Activated CD4-positive, CD25-positive, alpha-beta regulatory T cell treated with anti-CD3 and anti-CD28 coated beads, Interleukin-2, amount 50 U/mL, for 72 hours (primary cell): Measurements from ENCODE around the gene EXOSC7.
"Not testable (repeated sequence)": the region's sequence is repeated elsewhere in the genome, so short reads cannot be mapped to it uniquely, and the experiment has no call there.

Source experiments
- DNase-seq: peaks from one replicate; pipeline ENCODE4 v3.0.0; 2021

EXOSC7 gene

DNA sequence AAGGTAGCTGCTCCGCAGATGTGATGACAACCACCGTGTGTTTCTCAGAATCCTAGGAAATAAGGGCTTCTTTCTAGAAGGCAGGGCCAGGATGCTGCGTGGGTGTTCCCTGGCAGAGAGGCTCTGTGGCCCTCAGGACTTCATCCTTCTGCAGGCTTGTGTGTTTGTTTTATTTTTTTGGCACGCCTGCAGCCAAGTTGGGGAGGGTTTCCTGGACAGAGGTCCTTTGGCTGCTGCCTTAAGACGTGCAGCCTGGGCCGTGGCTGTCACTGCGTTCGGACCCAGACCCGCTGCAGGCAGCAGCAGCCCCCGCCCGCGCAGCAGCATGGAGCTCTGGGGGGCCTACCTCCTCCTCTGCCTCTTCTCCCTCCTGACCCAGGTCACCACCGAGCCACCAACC, 50.0 kb downstream of the EXOSC7 start, which contains the start of gene CLEC3B:
TSS of gene CLEC3B (plus strand) at position 266 of the 400 bp plus-strand sequence. CDS start at position 326, 60 bp downstream.
- DNase-seq: no peak

DNA sequence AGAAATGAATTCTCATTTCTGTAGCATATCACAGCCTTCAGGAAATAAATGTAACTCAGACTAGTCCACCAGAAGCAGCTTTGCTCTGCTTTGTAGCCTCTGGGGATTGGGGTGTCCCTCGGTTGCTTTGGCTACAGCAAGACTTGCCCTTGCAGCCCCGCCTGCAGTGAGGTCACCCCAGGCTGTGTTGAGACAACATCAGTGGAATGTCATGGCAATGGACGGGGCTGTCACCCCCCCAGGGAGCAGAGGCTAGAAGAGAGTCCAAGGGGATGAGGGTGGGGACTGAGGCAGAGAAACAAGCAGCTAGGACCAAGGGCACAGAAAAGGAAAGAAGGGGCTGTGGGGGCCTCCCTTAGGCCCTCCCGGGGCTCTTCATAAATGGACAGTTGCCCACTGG, 50.9 kb downstream of the EXOSC7 start:
- DNase-seq: no peak

DNA sequence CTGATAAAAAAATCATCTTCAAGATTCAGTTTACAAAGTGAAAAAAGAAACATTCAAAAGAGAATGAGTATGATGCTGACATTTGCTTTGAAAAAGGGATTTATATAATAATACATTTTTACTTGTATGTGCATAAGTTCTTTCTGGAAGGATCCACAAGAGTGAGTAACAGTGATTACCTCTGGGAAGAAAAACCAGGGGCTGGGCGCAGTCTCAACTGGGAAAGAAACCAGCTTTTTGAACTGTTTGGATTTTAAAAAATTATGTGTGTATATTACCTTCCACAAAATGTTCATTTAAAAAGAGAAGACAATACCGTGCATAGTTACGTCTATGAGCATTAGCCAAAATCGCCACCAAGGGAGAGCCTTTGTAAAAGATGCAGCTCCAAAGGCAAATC, 51.4 kb downstream of the EXOSC7 start:
- no peak for DNase-seq

DNA sequence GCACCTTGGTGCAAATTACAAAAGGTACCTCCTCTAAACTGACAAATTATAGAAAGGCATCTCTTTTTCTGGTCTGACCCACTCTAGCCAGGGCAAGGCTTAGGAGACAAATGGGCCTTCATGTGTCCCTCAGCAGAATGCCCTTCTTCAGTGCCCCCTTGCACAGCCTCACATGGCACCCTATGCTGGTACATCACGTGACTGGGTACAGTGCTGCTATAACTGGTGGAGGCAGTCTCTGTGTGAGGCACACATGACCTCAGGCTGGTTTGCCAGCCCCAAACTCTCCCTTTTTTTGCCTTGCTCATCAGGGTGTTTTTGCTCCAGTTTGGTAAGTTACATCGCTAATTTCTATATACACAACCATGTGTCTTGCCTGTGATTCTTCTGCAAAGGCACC, 53.2 kb downstream of the EXOSC7 start:
- DNase-seq: no peak

DNA sequence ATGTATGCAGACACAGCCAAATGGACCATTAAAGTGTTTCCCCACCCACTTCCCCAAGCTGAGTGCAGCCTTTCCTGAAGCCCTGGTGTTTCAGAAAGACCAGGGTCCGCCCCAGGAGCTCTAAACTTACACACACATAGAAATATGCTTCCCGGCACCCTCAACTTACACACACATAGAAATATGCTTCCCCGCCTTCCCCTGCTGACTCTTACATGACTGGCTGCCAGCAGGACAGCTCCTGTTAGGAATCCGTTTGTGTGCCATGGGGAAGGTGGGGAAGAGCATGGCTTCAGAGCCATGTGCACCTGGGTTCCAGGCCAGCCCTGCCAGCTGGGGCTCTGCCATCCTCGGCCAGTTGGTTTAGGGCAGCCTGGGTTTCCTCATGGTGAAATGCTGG, 53.6 kb downstream of the EXOSC7 start:
- no peak for DNase-seq

DNA sequence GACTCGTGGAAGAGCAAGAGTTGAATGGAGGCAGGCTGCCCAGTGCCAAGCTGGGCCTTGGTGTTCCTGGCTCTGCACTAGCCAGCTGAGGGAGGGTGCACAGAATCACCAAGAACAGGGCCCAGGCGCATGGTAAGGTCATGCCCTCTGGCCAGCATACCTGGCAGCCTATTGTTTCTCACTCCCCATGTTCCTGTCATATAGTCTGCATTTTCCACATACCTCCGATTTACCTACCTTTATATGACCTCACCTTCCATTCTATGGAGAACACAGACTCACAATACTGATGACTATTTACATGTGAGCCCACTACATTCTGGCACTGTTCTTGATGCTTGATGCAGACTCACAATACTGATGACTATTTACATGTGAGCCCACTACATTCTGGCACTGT, 55.5 kb downstream of the EXOSC7 start:
- no peak for DNase-seq

DNA sequence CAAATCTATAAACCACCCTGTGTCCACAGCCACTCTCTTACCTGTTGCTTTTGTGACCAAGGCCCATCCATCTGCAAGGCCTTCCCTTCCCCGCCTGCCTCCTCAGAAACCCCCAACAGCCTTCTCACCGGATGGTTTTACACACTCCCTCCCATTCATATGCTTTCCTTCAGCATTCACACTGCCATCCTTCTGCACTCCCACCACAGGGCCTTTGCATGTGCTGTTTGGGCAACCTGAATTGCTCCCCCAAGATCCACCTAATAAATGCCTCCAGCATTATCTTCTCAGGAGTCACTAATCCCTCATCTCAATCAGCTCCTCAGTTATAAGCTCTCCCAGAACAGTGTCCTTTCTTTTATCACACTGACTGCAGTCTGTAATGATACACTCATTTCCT, 56.1 kb downstream of the EXOSC7 start:
- no peak for DNase-seq

DNA sequence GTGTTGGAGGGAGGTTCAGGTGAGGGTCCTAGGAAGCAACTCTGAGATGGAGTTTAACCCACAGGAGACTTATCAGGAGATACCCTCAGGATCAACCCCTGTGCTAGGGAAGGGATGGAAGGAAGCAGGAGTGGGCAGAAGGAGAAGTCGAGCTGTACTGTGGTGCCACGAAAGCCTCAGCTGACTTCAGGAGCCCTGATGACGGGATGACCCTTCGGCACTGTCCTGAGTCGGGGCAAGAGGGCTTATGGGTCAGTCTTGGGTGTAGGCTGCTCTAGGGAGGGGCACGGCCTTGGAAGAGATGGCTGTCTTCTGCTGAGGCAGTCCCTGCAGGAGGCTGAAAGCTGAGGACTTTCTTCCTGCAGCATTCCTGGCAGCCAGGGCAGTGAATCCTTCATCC, 57.7 kb downstream of the EXOSC7 start:
- DNase-seq: no peak

DNA sequence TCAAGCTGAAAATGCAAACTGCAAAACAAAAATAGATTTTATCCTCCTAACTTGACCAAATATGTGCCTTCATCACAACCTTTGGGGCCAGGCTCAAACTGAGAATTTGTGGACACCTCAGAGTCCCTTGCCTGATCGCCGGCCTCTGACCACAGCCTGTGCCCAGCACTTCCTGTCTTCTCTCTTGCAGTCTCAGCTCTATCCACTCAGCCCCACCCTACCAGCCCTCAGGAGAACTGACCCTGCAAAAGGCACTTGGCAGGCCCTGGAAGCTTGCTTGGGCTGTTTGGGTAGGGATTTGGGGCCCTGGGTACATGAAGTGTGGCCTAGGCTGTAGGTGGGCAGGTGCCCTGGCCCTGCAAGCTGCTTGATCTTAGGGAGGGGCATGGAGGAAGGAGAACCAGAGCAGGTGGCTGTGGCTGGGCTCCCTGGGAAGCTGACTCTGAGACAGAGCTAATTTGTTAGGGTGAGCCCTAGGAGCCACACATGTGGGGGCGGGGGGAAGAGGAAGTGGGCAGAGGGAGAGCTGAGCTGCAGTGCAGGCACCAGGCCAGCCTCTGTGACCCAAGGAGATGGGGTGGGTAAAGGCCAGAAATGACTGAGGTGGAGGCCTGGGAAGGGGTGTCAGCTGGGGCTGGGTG, 58.7 kb downstream of the EXOSC7 start:
- peak; percentile 39 for DNase-seq

DNA sequence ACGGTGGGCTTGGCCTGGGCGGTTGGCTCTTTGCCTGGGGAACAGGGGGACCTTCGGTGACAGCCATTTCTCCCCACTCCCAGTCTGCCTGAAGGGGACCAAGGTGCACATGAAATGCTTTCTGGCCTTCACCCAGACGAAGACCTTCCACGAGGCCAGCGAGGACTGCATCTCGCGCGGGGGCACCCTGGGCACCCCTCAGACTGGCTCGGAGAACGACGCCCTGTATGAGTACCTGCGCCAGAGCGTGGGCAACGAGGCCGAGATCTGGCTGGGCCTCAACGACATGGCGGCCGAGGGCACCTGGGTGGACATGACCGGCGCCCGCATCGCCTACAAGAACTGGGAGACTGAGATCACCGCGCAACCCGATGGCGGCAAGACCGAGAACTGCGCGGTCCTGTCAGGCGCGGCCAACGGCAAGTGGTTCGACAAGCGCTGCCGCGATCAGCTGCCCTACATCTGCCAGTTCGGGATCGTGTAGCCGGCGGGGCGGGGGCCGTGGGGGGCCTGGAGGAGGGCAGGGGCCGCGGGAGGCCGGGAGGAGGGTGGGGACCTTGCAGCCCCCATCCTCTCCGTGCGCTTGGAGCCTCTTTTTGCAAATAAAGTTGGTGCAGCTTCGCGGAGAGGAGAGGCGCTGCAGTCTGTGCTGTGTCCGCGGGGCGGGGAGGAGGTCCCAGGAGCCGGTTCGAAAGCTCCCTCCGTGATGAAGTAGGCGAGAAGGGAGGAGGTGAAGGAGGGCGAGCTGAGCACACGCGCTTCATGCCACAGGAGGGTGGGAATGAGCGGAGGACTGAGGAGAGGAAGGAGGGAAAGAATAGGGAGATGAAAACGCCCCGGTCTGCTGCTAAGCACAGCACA, 59.6 kb downstream of the EXOSC7 start:
- DNase-seq: no peak

DNA sequence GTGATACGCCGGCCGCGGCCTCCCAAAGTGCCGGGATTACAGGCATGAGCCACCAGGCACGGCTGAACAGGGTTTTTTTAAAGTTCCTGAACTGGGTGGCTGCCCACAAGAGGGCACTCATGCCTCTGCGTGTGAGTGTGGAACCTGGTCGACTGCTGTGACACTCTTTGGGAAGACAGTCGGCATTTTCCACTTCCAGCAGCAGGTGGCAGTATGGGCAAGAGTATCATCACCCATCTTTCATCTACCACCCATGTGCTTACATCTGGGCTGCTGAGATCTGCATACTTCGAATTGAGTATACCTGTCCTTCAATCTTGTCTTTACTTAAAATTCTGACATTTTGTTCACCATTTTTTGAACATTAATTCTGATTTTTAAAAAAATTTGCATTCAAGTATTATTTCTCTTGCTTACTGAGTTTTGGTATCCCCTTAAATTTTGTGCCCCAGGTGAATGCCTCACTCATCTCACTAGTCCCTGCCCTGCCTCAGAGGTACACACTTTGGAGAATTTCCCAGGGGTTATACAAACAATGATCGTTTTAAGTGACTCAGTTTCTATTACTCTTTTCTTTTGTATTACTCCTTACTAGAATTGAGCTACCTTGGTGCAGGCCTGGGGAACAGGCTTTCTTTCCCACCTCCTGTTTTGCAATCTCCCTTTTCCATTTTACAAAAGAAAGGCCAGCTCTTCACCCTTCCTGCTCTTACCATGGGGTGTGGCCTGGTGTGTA, 61.8 kb downstream of the EXOSC7 start:
- peak; percentile 84 for DNase-seq

DNA sequence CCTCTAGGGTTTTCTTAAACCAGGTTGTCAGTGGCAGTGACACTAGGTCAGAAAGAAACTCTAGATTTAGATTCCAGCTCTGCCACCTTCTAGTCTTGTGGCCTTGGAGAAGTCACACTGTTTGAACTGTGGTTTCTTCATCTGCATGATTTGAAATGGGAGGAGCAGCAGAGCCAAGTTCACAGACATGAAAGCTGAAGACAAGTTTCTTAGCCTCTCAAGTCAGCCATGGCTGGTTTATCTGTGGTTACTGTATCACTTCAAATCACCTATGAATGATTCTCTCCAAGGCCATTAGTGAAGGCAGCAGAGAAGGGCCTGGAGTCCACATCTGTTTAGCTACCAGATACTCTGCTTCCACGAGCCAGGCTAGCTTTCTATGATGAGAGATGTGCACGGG, 65.6 kb downstream of the EXOSC7 start:
- DNase-seq: no peak

DNA sequence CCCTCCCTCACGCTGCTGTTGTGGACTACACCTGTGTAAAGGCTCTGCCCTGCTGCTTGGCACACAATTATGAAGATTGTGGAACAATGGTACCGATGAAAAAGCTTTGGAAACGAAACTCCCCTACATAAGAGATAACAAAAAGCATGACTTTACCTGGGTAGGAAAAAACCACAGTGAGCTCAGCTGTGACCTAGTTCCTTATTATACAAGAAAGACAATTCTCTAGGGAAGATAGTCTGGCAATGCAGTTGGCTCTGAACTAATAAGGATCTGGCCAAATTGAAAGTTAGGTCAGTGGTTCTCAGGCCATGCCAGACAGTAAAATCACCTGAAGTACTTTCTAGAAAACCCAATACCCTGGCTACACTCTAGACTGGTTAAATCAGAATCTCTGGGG, 66.1 kb downstream of the EXOSC7 start:
- no peak for DNase-seq

DNA sequence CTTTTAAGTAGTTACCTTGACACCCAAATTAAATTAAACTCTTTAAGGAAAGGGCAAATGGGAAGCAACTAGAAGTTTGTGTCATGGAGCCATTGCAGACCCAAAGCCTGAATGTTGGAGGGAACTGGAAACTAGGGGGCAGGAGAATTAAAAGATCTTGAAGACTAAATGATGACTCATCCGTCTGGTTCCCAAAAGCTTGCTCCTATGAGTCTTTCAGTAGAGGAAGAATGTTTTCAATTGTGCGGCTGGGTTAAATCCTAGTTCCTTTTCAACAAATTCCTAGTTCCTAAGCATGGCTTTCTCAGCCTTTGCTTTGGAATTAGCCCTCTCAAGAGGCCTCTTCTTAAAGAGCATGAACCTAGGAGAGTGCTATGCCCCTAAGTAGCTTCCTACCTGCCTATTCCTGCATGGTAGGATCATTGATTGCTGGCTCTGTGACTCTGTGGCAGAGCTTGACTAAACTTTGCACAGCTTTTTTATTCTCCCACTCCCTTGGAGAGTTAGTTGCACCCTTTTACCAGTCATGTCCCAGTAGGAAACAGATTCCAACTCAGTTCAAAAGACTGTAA, 67.8 kb downstream of the EXOSC7 start:
- DNase-seq: no peak

DNA sequence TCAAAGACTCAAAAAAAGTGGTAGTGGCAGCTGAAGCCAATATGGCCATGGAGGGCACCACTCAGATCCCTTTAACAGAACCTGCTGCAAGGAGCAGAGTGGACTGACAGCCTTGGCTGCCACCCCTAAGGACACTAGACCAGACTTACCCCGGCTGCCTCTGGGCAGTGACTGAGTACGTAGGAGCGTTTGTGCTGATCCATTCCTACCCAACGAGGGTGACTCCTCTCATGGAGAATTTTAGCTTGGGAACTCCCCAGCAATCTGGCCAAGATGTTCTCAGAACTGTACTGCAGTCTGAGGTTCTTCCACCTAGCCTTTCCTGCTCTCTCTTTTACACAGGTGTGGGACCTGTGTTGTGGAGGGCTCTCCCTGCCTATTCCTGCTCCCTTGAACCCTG, 72.2 kb downstream of the EXOSC7 start:
- no peak for DNase-seq

DNA sequence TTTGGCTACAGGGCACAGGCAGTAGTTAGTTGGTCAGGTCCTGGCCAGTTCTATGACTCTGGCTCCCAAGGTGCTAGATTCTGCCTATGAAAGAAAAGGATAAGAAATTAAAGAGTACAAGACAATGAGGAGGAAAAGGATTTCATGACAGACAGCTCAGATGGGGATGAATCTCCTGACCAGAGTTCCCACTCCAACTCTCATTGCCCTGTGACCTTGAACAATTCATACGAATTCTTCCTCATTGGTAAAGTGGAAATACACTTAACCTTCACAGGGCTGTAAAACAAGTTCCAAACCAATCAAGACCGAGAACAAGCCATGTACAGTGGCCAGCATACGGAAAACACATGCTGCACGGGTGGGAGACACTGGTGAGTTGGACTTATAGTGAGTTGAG, 73.8 kb downstream of the EXOSC7 start:
- DNase-seq: no peak

DNA sequence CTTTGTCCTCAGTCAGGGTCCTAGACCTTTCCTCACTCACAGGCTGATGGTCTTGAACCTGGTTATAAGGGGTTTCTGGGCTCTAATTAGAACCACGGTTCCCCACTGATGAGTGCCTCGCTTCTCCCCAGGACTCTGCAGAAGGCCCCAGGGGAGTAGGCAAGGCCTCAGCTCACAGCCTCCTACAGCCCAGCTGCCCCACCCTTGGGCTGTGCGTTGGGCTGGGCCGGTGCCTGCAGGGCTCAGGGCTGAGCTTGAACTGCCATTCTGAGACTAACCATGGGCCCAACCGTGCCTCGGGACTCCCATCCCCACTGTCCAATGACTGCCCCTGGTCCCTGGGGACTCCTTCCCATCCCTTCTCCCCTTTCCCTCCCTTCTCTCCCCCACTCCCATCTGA, 75.6 kb downstream of the EXOSC7 start:
- DNase-seq: no peak

DNA sequence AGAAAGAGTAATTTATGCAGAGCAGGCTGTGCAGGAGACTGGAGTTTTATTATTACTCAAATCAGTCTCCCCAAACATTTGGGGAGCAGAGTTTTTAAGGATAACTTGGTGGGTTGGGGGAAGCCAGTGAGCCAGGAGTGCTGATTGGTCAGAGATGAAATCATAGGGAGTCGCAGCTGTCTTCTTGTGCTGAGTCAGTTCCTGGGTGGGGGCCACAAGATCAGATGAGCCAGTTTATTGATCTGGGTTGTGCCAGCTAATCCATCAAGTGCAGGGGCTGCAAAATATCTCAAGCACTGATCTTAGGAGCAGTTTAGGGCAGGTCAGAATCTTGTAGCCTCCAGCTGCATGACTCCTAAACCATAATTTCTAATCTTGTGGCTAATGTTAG, 77.8 kb downstream of the EXOSC7 start:
- DNase-seq: not testable (repeated sequence)

DNA sequence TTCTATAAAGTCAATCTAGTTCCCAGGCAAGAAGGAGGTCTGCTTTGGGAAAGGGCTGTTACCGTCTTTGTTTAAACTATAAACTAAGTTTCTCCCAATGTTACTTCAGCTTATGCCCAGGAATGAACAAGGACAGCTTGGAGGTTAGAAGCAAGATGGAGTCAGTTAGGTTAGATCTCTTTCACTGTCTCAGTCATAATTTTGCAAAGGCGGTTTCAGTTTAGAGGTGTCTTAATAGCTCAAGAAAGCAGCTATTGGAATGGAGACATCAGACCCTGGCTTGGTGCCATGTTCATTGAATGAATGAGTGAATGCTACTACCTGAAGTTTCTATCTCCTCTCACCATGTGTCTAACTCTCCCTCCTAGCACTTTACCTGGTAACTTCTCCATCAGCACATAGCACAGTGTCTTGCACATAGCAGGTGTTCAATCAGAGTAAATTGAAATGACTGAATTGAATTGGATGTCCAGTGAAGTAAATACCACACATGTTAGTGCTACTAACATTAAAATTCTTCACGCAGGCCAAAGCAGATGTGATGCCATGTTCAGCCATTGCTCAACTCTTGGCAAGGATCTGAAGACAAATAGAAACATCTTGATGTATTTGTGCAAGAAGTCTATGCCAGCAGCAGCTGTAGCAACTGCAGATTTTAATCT, 78.3 kb downstream of the EXOSC7 start:
- no peak for DNase-seq

DNA sequence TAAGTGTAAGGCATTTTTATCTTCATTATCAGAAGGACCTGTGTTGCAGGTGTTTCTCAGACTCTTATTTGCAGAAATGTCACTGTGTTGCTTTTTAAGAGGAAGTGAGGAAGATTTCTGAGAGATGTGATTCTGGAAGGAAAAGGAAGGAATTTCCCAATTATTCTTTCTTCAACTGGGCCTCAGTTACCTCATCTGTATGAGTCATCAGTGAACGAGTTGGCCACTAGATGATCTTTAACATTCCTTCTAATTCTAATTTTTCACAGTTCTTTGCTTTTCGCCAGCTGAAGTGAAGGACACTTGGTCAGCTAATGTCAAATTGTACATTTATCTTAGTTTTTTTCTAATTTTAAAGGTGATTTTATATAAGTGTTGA, 79.0 kb downstream of the EXOSC7 start:
- DNase-seq: no peak

DNA sequence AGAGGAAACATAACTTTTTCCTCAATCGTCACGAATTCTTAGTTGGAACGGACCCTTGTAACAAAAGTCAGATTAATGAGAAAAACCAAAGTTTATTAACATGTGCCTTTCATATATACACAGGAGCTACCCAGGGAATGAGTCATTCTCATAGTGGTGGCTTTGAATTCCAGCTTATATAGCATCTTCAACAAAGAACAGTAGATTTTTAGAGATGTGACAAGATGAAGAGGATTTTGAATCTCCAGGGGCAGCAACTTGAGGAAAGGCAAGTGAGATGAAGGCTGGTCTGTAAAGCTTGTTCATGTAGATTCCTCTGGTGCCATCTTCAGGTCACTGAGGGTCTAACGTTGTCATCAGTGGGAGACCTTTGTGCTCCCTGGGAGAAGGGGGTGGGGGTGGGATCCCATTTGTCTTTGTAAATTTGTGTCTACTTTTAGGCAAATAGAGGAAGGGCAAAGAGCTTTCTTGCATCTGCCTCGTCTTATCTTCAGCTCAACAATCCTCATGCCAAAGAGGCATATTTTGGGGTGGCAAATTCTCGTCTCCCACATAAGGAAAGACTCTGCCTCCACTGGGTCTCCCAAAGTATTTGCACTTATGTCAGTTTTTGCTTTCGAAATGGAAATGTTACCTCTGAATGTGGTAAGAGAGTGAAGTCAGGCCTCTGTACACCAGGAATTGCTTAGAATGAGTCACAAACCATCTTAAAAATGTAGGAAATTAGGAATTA, 79.5 kb downstream of the EXOSC7 start:
- no peak for DNase-seq

DNA sequence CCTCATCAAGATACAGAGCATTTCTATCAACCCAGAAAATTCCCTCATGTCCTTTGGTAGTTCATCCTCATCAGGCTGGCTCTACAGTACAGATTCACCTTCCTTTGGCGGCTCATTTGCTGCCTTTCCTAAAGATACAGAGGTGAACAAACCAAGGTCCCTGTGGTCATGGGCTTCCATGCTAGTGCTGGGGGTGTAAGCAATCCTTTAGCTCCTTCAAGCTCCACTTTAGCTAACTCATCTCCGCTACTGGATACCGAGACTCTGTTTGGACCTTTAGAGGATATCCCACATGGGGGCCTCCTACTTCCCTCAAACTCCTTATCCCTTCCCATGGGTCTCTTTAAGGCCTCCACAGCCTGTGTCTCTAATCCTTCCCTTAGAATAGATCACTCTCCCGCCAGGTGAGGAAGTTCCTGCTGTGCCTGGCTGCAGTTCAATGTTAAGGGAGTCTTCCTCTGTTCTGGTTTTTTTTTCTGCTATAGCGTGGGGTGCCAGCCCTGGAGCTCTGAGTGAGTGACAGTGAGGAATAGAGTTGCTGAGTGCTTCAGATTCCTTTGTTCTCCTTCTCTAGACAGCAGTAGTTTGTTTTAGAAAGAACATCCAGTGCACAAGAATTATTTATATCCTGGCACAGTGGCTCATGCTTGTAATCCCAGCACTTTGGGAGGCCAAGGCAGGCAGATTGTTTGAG, 80.7 kb downstream of the EXOSC7 start:
- DNase-seq: no peak
